NCI-H187 (cell line): ENCODE results near the gene RTF1.
A peak's percentile ranks its signal among the peaks of the same experiment; 100 is the strongest.

Experiments
- DNase-seq, 2 experiments: peaks; one replicate each; lab custom pipeline; 2025; lab: John Stamatoyannopoulos, UW

The RTF1 gene

DNA sequence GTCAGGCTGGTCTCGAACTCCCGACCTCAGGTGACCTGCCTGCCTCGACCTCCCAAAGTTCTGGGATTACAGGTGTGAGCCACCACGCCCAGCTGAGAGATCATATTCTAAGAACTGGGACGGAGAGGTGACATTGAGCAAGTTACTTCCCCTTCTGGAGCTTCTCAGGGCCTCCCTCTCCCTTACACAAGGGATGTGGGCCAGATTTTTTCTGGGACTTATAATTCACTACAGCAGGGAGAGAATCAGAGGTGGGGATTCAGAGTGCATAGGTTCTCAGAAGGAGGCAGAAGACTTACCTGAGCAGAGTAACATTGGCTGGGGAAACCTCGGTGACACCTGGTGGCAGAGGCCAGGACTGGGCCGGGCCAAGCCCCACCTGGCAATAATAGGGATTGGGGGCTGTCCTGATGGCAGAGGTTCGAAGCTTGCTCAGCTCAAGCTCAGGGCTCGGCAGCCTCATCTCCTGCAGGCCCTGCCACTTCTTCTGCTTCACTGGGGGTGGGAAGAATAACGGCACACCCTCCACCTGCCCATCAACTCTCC, 90.0 kb downstream of the RTF1 start:
- DNase-seq: no peak

- no peak for DNase-seq
Measured at GRCh38 chr15:41507820-41508290, 91.0 kb downstream of the RTF1 start.

DNA sequence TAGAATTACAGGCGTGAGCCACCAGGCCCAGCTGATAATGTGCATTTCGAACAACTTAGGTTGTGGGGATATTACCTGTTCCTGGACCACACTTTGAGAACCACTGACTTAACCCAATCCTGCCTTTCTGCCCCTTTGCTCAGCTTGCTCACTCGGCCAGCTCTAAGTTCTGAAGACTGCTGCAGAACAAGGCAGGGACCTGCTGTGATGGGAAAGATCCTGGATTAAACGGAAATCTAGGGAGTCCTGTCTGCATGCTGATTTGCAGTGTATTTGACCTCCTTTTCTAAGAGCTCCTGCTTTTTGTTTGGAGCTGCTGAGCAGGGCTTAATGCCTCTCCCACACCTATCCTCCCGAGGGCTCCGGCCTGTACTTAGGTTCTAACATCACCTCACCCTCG, 93.8 kb downstream of the RTF1 start:
- no peak for DNase-seq

- DNase-seq: no peak
Measured at GRCh38 chr15:41511331-41511898, 94.5 kb downstream of the RTF1 start.

DNA sequence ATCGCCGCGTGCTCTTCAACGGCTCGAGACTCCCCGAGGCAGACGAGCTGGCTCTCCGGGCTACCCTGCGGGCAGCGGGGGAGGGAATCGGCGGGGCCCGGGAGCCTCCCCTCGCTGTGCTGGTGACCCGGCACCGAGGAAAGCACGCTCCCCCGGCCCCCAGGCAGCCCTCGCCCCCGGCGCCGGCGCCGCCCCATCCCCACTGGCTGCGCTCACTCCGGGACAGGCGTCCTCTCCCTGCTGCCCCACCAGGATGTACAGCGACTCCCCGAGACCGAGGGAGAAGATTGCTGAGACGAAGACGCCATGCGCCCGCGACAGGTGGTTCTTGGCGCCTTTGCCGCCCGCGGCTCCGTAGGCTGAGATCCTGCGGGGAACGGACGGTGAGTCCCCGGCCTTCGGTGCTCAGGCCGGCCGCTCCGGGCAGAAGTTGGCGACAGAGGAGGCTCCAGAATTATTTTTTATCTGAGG, 95.0 kb downstream of the RTF1 start:
- no peak for DNase-seq

GRCh38 chr15:41512512-41512939, 95.6 kb downstream of the RTF1 start:
- no peak for DNase-seq

DNA sequence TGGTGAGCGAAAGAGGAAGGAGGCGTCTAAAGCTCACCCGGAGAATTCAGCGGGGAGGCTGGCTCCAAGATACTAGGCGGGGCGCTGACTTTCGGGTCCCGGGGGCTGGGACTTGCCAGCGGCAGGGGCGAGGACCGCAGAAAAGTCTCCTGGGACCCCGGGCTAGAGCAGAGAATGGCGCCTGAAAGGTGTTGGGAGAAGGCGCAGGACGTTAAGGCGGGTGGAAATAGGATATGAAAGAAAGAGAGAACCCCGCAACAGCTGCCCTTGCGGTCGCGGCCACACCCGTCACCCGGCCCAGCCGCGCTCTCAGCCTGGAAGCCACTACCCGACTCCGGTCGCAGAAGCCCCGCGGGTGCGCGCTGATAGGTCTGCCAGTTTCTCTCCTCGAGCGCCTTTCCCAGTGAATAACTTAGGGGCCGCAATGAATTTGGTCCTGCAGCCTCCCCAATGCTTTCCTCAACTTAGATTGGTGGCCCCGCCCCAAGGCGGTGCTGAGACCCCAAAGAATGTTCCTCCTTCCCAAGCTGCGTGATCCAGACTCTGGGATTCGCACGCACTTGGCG, 96.1 kb downstream of the RTF1 start:
- no peak for DNase-seq

GRCh38 chr15:41513506-41514227, 96.8 kb downstream of the RTF1 start, which contains the start of gene LTK:
Gene LTK (minus strand): TSS chr15:41513827. CDS start chr15:41513709, 118 bp downstream.
- peak in 1 of 2 experiments; percentile 18 for DNase-seq

- DNase-seq: no peak
Measured at GRCh38 chr15:41517895-41518449, 101.1 kb downstream of the RTF1 start.

GRCh38 chr15:41520636-41521035, 103.7 kb downstream of the RTF1 start:
- no peak for DNase-seq

DNA sequence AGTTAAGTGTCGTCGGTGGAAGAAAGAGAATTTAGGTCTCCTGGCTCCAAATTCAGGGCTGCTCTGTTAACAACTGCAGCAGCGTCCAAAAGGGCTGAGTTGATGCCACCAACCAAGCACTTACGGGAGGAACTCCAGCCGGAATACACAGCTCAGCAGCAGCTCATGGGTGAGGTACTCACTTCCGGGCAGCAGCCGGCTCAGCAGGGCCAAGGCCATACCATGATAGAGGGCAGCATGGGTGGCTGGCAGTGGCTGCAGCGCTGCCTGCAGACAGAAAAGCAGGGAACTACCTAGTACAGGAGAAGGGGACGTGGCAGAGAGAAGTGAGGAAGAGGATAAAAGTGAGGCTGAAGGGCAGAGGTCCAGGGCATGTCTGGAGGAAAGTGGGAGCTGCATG, 104.7 kb downstream of the RTF1 start:
- no peak for DNase-seq

DNA sequence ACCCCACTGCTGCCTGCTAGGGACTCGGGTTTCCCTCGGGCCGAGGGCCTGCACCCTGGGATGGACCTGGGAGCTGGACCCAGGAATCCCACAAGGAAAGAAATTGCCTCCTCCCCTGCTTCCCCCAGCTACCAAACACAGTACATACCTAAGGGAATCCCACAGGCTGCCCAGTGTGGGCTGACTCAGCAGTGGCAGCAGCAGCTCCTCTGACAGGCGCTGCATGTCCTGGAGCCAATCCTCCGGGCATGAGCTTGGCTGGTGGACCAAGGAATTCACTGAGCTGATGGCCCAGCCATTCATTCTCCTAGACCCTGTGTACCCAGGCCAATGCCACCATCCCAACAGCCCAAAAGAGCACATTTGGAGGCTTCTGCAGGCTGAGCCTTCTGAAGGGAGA, 106.2 kb downstream of the RTF1 start:
- DNase-seq: no peak

DNA sequence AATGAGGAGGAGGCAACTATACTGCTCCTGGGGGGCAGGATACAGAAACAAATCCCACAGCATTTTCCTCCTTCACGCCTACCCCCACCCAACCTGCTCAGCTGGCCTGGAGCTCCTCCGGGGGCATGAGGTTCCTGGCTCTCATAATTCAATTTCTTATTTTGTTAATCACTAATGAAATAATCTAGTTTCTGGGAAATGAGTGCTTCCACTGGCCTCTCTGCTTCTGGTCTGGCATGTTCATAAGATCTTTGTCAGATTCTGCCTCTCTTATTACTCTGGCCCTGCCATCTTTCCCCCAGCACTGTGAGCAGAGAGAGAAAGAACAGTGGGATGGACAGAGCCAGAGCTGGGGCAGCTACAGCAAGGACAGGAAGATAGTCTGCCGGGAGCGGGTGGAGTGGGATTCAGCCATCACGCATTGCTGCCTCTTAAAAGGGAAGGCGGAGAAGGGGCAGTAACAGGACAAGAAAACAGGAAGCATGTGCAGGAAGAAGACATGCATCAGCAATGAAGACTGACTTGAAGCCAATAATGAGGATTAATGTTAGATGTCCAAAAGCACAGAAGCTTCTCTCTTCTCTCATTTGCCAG, 113.6 kb downstream of the RTF1 start:
- DNase-seq: no peak
